GM23338 (cell line): ENCODE measurements around the gene P2RY12. TPM values are rescaled to one million over a fixed set of nuclear protein-coding genes. Genes with fewer than 3 reads are reported as not detected.

Source experiments
- ATAC-seq: fragments of 200-7000 bp; cut with Tn5 transposase; 3 replicates; pipeline ENCODE4 v1.9.1; 2020
- DNase-seq: peaks from one replicate; pipeline ENCODE4 v3.0.0-alpha.2; 2015; ENCODE audit warnings: low spot score
- H2AFZ ChIP-seq: fragments of 200-600 bp; sonication (generic); 2 replicates; pipeline ENCODE4 v1.8.0; 2016; ENCODE audit warnings: antibody characterized with exemption, mild to moderate bottlenecking, moderate library complexity
- H3F3A ChIP-seq: fragments of 200-600 bp; sonication (generic); replicated peaks from 2 replicates; pipeline ENCODE4 v1.8.0; 2017; ENCODE audit warnings: antibody characterized with exemption, mixed run types, low read depth
- H3K27ac ChIP-seq: fragments of 200-600 bp; sonication (generic); 2 replicates; pipeline ENCODE4 v1.6.1; 2016; ENCODE audit warnings: low read depth
- H3K27me3 ChIP-seq: fragments of 200-600 bp; sonication (generic); 2 replicates; pipeline ENCODE4 v1.8.0; 2016; ENCODE audit warnings: mild to moderate bottlenecking, mixed run types, moderate library complexity; ENCODE audit not compliant: insufficient read depth
- H3K36me3 ChIP-seq: fragments of 200-600 bp; sonication (generic); 2 replicates; pipeline ENCODE4 v1.8.0; 2016; ENCODE audit warnings: mild to moderate bottlenecking; ENCODE audit not compliant: insufficient read depth
- H3K4me1 ChIP-seq: fragments of 200-600 bp; sonication (generic); 2 replicates; pipeline ENCODE4 v1.8.0; 2016; ENCODE audit warnings: mild to moderate bottlenecking, moderate library complexity; ENCODE audit not compliant: insufficient read depth
- H3K4me2 ChIP-seq: fragments of 200-600 bp; sonication (generic); 2 replicates; pipeline ENCODE4 v1.7.1; 2017; ENCODE audit warnings: mixed run types
- H3K4me3 ChIP-seq: fragments of 200-600 bp; sonication (generic); 2 replicates; pipeline ENCODE4 v1.6.1; 2016; ENCODE audit warnings: mixed run types
- H3K79me2 ChIP-seq: fragments of 200-600 bp; sonication (generic); replicated peaks from 2 replicates; pipeline ENCODE4 v1.8.0; 2017; ENCODE audit warnings: mild to moderate bottlenecking; ENCODE audit not compliant: insufficient read depth
- H3K9me2 ChIP-seq: fragments of 200-600 bp; sonication (generic); 2 replicates; pipeline ENCODE4 v1.8.0; 2017; ENCODE audit not compliant: insufficient read depth
- H4K20me1 ChIP-seq: fragments of 200-600 bp; sonication (generic); replicated peaks from 2 replicates; pipeline ENCODE4 v1.8.0; 2017; ENCODE audit warnings: mild to moderate bottlenecking; ENCODE audit not compliant: insufficient read depth
- H3K27ac Mint-ChIP-seq: 2 replicates; pipeline ENCODE4 v1.8.0; 2020; ENCODE audit warnings: inconsistent platforms, mild to moderate bottlenecking, moderate library complexity, mixed read lengths
- H3K27me3 Mint-ChIP-seq: 3 replicates; pipeline ENCODE4 v1.8.0; 2022; ENCODE audit warnings: low read depth, mild to moderate bottlenecking, moderate library complexity, mixed read lengths, inconsistent platforms; ENCODE audit not compliant: insufficient read depth, poor library complexity
- H3K36me3 Mint-ChIP-seq: 3 replicates; pipeline ENCODE4 v1.8.0; 2021; ENCODE audit warnings: low read depth, mild to moderate bottlenecking, inconsistent platforms, moderate library complexity, mixed read lengths
- H3K4me1 Mint-ChIP-seq: 3 replicates; pipeline ENCODE4 v1.8.0; 2020; ENCODE audit warnings: mild to moderate bottlenecking, inconsistent platforms, mixed read lengths
- H3K4me3 Mint-ChIP-seq: 3 replicates; pipeline ENCODE4 v1.8.0; 2021; ENCODE audit warnings: moderate library complexity, mild to moderate bottlenecking, inconsistent platforms, mixed read lengths
- H3K9me3 Mint-ChIP-seq: 3 replicates; pipeline ENCODE4 v1.8.0; 2020; ENCODE audit warnings: moderate library complexity, mild to moderate bottlenecking, inconsistent platforms, mixed read lengths
- CREB1 ChIP-seq: fragments of 250-450 bp; sonication (Bioruptor Pico); IDR thresholded peaks from 2 replicates; pipeline ENCODE4 v1.5.0; 2020; ENCODE audit warnings: low read depth, mild to moderate bottlenecking, moderate library complexity
- CTCF ChIP-seq, 2 experiments: fragments of 200-600 bp in 1 of 2; sonication (generic) in 1 of 2; conservative IDR thresholded peaks; 2 replicates each; pipeline versions ENCODE4 v1.5.1 to v1.6.1; 2016 to 2017; ENCODE audit warnings: antibody characterized with exemption in 2 of 2, low read depth in 2 of 2, mild to moderate bottlenecking in 2 of 2, moderate library complexity in 1 of 2
- ETS1 ChIP-seq: IDR thresholded peaks from 2 replicates; pipeline ENCODE4 v1.6.1; 2016; ENCODE audit warnings: antibody characterized with exemption
- EZH2 ChIP-seq: fragments of 200-600 bp; sonication (generic); IDR thresholded peaks from one replicate; pipeline ENCODE4 v1.8.0; 2017; ENCODE audit warnings: antibody characterized with exemption, mild to moderate bottlenecking, low read depth; ENCODE audit not compliant: unreplicated experiment
- JUNB ChIP-seq: IDR thresholded peaks from one replicate; pipeline ENCODE4 v1.6.1; 2016; ENCODE audit warnings: antibody characterized with exemption; ENCODE audit not compliant: unreplicated experiment
- POLR2AphosphoS5 ChIP-seq: IDR thresholded peaks from 2 replicates; pipeline ENCODE4 v1.6.1; 2016; ENCODE audit warnings: antibody characterized with exemption, low read depth
- REST ChIP-seq: IDR thresholded peaks from one replicate; pipeline ENCODE4 v1.6.1; 2018; ENCODE audit warnings: antibody characterized with exemption; ENCODE audit not compliant: unreplicated experiment
- STAT1 ChIP-seq: IDR thresholded peaks from one replicate; pipeline ENCODE4 v1.6.1; 2016; ENCODE audit warnings: antibody characterized with exemption; ENCODE audit not compliant: unreplicated experiment
- ZNF114 ChIP-seq: fragments of 250-450 bp; sonication (Bioruptor Pico); IDR thresholded peaks from 2 replicates; pipeline ENCODE4 v1.5.0; 2020; ENCODE audit warnings: mild to moderate bottlenecking, moderate library complexity
- ZNF331 ChIP-seq: fragments of 250-450 bp; sonication (Bioruptor Pico); IDR thresholded peaks from 2 replicates; pipeline ENCODE4 v1.5.0; 2020; ENCODE audit warnings: low read depth, mild to moderate bottlenecking, moderate library complexity
- ZNF462 ChIP-seq: fragments of 250-450 bp; sonication (Bioruptor Pico); IDR thresholded peaks from 2 replicates; pipeline ENCODE4 v1.5.0; 2020; ENCODE audit warnings: mild to moderate bottlenecking, moderate library complexity
- polyA plus RNA-seq: library from polyadenylated mRNA; unstranded; fragments of >200 nt; fragmentation: Nextera tagmentation; extraction: Ambion mirVana; gene quantifications from 2 replicates; pipeline ENCODE4 v1.2.1, GENCODE V29; 2016
- total RNA-seq: library from RNA; depleted of rRNA; stranded (reverse); fragments of >200 nt; shearing (Covaris generic); gene quantifications from 2 replicates; pipeline ENCODE4 v1.2.3, GENCODE V29; 2014

The P2RY12 gene
- total and polyA plus RNA-seq, 2 experiments from 2014 or later: 1.1 TPM; not detected in 1

- TF ChIP-seq ETS1: no peak
- no peak for TF ChIP-seq EZH2
- no peak for TF ChIP-seq CREB1 (CRISPR knock-in tag)
These were observed 33.3 kb downstream of the P2RY12 start (continued) for GRCh38 chr3:151351219-151351618.

- H4K20me1 ChIP-seq: no peaks in the 10 kb centered on the region
- peak overlapping the region; percentile 35; the same call in 1 of the 2 replicates for H3K4me2 ChIP-seq
- no peaks in the 10 kb centered on the region for H3K27me3 ChIP-seq
- Mint-ChIP-seq H3K9me3 (no peaks in the 10 kb centered on the region), H3K4me3 (no peak overlapping the region), H3K27me3 (peaks cover 4% of the 10 kb centered on the region), H3K4me1 (peaks cover 49% of the 10 kb centered on the region), H3K27ac (no peak overlapping the region), H3K36me3 (no peaks in the 10 kb centered on the region)
- H3K9me2 ChIP-seq: no peaks in the 10 kb centered on the region
- ATAC-seq (no peak), DNase-seq (no peak)
- peaks cover 38% of the 10 kb centered on the region for H3K4me1 ChIP-seq
- no peak overlapping the region for H3K27ac ChIP-seq
- no peaks in the 10 kb centered on the region for H3K79me2 ChIP-seq
- no peak for TF ChIP-seq CTCF (conservative IDR thresholded peaks at IDR 0.05; ENCODE audit: low read depth in 2 of 2)
- no peak for TF ChIP-seq ZNF114
- no peak for TF ChIP-seq ZNF331 (CRISPR knock-in tag)
- TF ChIP-seq ZNF462 (CRISPR knock-in tag): no peak
- TF ChIP-seq STAT1: no peak
- no peak for TF ChIP-seq POLR2AphosphoS5
- TF ChIP-seq JUNB: no peak
- TF ChIP-seq ETS1: no peak
- TF ChIP-seq REST: no peak
- no peak overlapping the region for H2AFZ ChIP-seq
- no peaks in the 10 kb centered on the region for H3F3A ChIP-seq
- no peaks in the 10 kb centered on the region for H3K36me3 ChIP-seq
- H3K4me3 ChIP-seq: no peak overlapping the region
These were observed 33.9 kb downstream of the P2RY12 start for GRCh38 chr3:151350656-151351055.
